PC-9 (cell line): Measurements from ENCODE around the gene BACH1.

ENCODE experiments used
- EZH2 ChIP-seq: fragments of 200-600 bp; sonication (generic); IDR thresholded peaks from 2 replicates; pipeline ENCODE4 v1.8.0; 2017; ENCODE audit warnings: antibody characterized with exemption, low read depth
- TF ChIP-seq, protein P1 (sequence below): fragments of 200-600 bp; sonication (generic); conservative IDR thresholded peaks from 2 replicates; pipeline ENCODE4 v1.6.1; 2017; ENCODE audit warnings: mixed run types, antibody characterized with exemption, mild to moderate bottlenecking, moderate library complexity

DNA sequence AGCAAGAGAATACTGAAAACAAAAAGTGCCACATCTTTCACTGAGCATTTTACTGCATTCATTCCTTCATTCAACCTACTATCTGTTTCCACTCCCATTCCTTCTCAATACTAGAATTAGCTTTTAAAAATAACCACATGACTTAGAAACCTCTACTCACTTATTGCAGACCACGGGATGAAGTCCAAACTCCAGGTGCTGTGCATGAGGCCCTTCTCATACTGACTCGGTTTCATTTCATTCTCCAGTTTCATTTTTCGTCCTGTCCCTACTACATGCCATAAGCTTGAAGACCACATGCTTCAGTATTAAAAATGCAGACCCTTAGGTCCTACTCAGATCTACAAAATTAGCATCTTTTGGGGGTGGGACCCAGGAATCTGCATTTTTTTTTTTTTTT, 2.3 kb upstream of the BACH1 start:
- TF ChIP-seq, protein P1, sequence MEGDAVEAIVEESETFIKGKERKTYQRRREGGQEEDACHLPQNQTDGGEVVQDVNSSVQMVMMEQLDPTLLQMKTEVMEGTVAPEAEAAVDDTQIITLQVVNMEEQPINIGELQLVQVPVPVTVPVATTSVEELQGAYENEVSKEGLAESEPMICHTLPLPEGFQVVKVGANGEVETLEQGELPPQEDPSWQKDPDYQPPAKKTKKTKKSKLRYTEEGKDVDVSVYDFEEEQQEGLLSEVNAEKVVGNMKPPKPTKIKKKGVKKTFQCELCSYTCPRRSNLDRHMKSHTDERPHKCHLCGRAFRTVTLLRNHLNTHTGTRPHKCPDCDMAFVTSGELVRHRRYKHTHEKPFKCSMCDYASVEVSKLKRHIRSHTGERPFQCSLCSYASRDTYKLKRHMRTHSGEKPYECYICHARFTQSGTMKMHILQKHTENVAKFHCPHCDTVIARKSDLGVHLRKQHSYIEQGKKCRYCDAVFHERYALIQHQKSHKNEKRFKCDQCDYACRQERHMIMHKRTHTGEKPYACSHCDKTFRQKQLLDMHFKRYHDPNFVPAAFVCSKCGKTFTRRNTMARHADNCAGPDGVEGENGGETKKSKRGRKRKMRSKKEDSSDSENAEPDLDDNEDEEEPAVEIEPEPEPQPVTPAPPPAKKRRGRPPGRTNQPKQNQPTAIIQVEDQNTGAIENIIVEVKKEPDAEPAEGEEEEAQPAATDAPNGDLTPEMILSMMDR: no peak
- no peak for TF ChIP-seq EZH2
